ENCODE measurements around the gene GLOD5. TPM values are rescaled to one million over a fixed set of nuclear protein-coding genes. Genes with fewer than 3 reads are reported as not detected.

Gene GLOD5
- total and polyA plus RNA-seq, 2 of the 4 experiments (the other 2 are of a cell fraction), result not detected

DNA sequence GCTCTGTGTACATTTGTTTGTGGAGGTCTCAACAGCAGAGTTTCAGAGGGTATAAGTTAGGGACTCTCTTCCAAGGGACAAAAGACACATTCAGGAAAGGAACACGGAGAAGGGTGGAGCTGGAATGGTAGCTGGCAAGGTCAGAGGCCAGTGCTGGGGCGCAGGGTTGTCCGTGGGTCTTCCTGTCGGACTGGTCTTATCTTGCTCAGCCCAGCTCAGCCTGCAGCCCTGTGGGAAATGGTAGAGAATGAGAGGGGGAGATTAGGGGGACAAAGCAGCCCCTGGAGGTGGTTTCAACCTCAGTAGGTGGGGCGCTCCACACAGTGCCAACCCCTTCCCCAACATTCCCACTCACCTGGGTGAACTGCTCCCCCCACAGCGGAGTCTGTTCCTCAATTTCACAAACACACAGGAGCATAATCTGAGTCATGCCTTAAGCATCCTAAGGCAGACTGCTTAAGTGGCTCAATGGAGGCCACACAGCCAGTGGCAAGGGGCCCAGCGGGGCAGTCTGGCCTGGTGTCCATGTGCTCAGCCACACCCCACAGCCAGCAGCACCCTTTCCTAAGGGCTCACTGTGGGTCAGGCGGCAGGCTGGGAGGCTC, 33.5 kb downstream of the GLOD5 start:
- peak overlapping the region; percentile 80 for H2AFZ ChIP-seq (replicated peaks; ENCODE audit: low read length, poor library complexity)
- H3K4me1 ChIP-seq (ENCODE audit: control insufficient read depth, insufficient read depth, low read length), result no peaks in the 10 kb centered on the region; the same call in none of the 2 replicates
- H2AK9ac ChIP-seq (replicated peaks; ENCODE audit: low read depth, low read length, poor library complexity), result peak overlapping the region; percentile 71
- peak overlapping the region; percentile 24 to 88; a peak in 2 of 4 replicates for H4K8ac ChIP-seq (ENCODE audit: low read depth in 2 of 2, low read length in 2 of 2)
- H4K20me1 ChIP-seq (ENCODE audit: insufficient read depth, low read length), result no peaks in the 10 kb centered on the region
- in situ Hi-C loops (cut with MboI; ENCODE audit: low sequenced_read_pairs) (no loop called here), intact Hi-C loops (cut with micrococcal nuclease) (no loop called here), dilution Hi-C loops (cut with HindIII; ENCODE audit: low sequenced_read_pairs, unreplicated experiment) (no loop called here)
- DNase-seq, result peak; percentile 47
- peaks cover 7% of the 10 kb centered on the region; the same call in 1 of the 2 replicates for H3K9me1 ChIP-seq (ENCODE audit: insufficient read depth, low read length)
- H3K79me1 ChIP-seq (ENCODE audit: low read depth in 1 of 2, low read length in 2 of 2), result no peaks in the 10 kb centered on the region
- peak overlapping the region; percentile 47; the same call in 1 of the 2 replicates for H4K91ac ChIP-seq (ENCODE audit: insufficient read depth, low read depth, low read length)
- no peak overlapping the region for H3K9ac ChIP-seq (ENCODE audit: low read depth, low read length)
- H3K14ac ChIP-seq (replicated peaks; ENCODE audit: low read depth, low read length), result no peak overlapping the region
- H3K23ac ChIP-seq (ENCODE audit: low read depth, low read length), result no peak overlapping the region
- H3K27ac ChIP-seq (ENCODE audit: insufficient read depth, low read length), result no peak overlapping the region
- H2BK20ac ChIP-seq (ENCODE audit: low read depth, low read length), result no peak overlapping the region
- WGBS, 2 experiments (ENCODE audit: extremely low coverage in 2 of 2, insufficient read length in 1 of 2), result 60% methylated on average over 1 of the region's 8 CpGs; no CpG with 5 or more reads in 1 of the 2 experiments
- no peak overlapping the region for H3K4me2 ChIP-seq (ENCODE audit: low read depth, low read length)
- no peaks in the 10 kb centered on the region for H3K9me3 ChIP-seq (ENCODE audit: control insufficient read depth, insufficient read depth, low read length)
- no peak overlapping the region for H3K18ac ChIP-seq (ENCODE audit: low read depth, low read length)
- POLR2A ChIA-PET (ENCODE audit: unreplicated experiment), result no interaction called here
- H3K4ac ChIP-seq (ENCODE audit: low read depth, low read length), result peak overlapping the region; percentile 36; the same call in 1 of the 2 replicates
- H2BK120ac ChIP-seq (ENCODE audit: low read depth, low read length), result no peak overlapping the region
- H3K36me3 ChIP-seq (ENCODE audit: control insufficient read depth, insufficient read depth, low read length), result no peaks in the 10 kb centered on the region
- H4K5ac ChIP-seq (ENCODE audit: low read depth, low read length), result no peak overlapping the region
- CTCF ChIA-PET, result no interaction called here
- no peak overlapping the region for H3K56ac ChIP-seq (ENCODE audit: extremely low read depth, insufficient read depth, low read length)
- no peak overlapping the region for H2BK5ac ChIP-seq (ENCODE audit: low read depth, low read length, poor library complexity, severe bottlenecking)
- no peak overlapping the region for H3K4me3 ChIP-seq (ENCODE audit: insufficient read depth, low read depth, low read length)
- H2BK15ac ChIP-seq (ENCODE audit: low read depth, low read length), result no peak overlapping the region
- BruUV-seq (replicated peaks), result no TSS peak
- H3K27me3 ChIP-seq (ENCODE audit: control insufficient read depth, insufficient read depth, low read length), result peaks cover 3% of the 10 kb centered on the region; the same call in 1 of the 2 replicates
- TF ChIP-seq MXI1 (IDR thresholded peaks at IDR 0.05; ENCODE audit: borderline replicate concordance, low read depth, low read length), result peak; percentile 29; the same call in 1 of the 2 replicates
- no peak for TF ChIP-seq NFE2L2 (IDR thresholded peaks at IDR 0.05; ENCODE audit: low read depth, low read length)
- no peak overlapping the region; the same call in 1 of the 2 replicates for H2AK5ac ChIP-seq (ENCODE audit: low read depth, low read length)
- peak; percentile 74 for ATAC-seq (ENCODE audit: low read depth)
